ENCODE results near the gene MMP15.
"Not testable (repeated sequence)": the region's sequence is repeated elsewhere in the genome, so short reads cannot be mapped to it uniquely, and the experiment has no call there.

MMP15 gene

DNA sequence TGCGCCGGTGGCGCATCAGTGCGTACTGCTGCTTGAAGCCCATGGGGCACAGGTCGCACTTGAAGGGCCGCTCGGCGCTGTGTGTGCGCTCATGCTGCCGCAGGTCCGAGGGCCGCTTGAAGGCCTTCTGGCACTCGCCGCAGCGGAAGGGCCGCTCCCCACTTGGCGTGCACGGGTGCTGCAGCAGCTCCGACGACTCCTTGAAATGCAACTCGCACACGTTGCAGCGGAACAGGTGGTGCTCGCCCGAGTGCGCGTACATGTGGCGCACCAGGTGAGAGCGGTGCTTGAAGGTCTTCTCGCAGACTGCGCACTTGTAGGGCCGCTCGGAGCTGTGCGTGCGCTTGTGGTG, 28.4 kb upstream of the MMP15 start:
- DNase-seq: no peak

GRCh38 chr16:57997528-57998265, 27.9 kb upstream of the MMP15 start:
- no peak for DNase-seq

DNA sequence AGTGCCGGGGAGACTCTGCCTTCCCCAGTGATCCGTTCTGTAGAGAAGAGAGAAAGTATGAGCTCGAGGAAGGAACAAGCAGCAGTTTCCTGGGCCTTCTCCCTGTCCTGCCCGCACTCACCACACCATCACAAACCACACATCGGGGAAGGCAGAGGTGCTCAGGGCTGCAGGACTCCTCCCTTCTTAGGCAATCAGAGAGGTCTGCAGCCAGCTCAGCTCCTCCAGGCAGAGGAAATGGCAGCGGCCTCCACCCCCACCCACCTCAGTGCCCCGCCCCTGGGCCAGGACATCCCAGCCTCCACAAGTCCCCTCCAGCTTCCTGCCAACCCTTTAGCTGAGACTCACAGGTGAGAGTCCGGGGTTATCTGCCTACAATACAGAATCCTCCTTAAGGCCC, 27.1 kb upstream of the MMP15 start:
- DNase-seq: peak; percentile 47

DNA sequence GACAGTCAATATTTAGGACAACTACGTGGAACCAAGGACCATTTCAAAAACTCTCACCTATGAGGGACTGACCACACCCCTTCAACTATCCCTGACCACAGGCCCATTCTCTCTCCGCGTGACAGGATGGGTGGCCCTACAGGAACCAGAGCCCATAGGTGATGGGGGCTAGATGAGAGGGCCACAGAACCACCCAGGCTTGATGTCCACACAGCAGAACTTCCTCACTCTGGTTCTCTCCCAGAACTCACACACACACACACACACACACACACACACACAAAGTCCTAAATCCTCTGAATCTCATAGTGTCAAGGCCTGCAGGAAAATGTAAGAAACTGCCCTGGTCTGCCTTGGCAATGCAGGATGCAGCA, 26.6 kb upstream of the MMP15 start:
- DNase-seq: no peak

GRCh38 chr16:57999366-57999970, 26.1 kb upstream of the MMP15 start:
- peak; percentile 46 for DNase-seq

GRCh38 chr16:57999971-58000705, 25.4 kb upstream of the MMP15 start, which contains the start of gene ZNF319:
Gene ZNF319, minus strand, starts transcription at chr16:58000672. Its CDS starts 2,407 bp downstream, at chr16:57998265.
- DNase-seq: peak; percentile 64

- DNase-seq: peak; percentile 95
These were observed 24.6 kb upstream of the MMP15 start, which contains the start of gene USB1 for GRCh38 chr16:58000706-58001676. Gene USB1, plus strand, starts transcription at chr16:58001407. Its CDS starts 77 bp downstream, at chr16:58001484.

GRCh38 chr16:58001781-58002415, 23.7 kb upstream of the MMP15 start:
- DNase-seq: no peak

- no peak for DNase-seq
These were observed 23.1 kb upstream of the MMP15 start for GRCh38 chr16:58002416-58002800.

DNA sequence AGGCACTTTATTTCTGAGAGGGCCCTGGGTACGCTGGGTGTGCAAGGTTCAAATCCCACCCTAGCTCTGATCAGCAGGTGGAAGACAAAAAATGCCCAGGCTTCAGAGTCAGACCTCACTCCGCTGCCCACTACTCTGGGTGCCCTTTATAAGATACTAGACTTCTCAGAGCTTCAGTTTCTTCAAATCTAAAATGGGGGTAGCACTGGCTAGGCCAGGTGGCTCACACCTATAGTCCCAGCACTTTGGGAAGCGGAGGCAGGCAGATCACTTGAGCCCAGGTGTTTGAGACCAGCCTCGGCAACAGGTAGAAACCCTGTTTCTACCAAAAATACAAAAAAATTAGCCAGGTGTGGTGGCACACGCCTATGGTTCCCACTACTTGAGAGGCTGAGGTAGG, 22.6 kb upstream of the MMP15 start:
- DNase-seq: no peak

DNA sequence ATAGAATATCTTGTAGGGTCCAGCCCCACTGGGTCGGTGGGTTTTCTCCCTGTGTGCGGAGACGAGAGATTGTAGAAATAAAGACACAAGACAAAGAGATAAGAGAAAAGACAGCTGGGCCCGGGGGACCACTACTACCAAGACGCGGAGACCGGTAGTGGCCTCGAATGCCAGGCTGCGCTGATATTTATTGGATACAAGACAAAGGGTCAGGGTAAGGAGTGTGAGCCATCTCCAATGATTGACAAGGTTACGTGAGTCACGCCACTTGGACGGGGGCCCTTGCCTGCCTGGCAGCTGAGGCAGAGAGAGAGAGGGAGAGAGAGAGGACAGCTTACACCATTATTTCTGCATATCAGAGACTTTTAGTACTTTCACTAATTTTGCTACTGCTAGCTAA, 20.8 kb upstream of the MMP15 start:
- DNase-seq: not testable (repeated sequence)

DNA sequence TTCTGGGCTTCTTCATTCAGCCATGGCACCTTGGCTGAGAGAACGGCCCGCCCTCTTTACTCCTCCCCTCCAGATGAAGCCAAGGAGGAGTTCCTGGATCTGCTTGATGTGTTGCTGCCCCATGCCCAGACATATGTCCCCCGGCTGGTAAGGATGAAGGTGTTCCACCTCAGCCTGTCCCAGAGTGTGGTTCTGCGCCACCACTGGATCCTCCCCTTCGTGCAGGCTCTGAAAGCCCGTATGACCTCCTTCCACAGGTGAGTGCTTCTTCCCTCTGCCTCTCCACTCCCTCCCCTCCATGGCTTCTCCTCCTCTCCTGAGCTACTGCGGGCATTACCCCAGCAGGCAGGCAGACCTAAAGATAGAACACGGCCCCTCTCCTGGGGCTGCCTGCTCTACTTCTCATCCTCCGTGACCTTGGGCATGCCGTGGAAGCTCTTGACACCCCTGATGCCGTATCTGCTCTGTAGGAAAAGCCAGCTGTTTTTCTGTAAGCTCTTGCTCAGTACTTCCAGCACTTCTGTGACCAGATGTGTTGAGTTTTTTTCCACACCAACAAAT, 15.6 kb upstream of the MMP15 start:
- DNase-seq: no peak

DNA sequence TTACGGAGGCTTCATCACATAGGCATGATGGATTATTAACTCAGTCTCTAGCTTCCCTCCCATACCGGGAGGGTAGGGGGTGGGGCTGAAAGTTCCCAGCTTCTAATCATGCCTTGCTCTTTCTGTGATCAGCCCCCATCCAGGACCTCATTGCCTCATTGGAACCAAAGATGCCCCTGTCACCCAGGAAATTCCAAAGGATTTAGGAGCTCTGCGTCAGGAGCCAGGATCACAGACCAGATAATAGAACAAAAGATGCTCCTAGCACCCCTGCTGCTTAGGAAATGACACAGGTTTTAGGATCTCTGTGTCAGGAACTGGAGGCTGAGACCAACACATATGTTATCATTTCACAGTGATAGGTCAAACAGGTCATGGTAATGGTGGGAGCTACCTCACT, 14.7 kb upstream of the MMP15 start:
- no peak for DNase-seq

GRCh38 chr16:58011652-58012051, 13.9 kb upstream of the MMP15 start:
- DNase-seq: no peak

DNA sequence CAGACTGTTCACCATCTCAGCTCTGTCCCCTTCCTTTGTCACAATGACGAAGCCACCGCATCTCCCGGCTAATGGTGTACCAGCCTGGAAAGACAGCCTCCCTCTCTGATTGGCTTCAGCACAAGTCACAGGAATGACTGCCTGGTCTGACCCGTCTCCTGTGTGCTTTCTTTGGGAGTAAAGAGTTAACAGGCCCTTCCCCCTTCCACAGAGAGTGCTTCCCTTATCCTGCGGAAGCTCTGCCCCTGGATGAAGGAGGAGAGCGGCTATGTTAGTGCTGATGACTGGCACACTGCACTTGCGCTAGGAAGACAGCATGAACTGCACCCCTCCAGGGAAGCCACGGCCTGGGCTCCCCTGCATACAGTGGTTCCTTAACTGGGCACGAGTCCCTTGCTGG, 13.1 kb upstream of the MMP15 start:
- DNase-seq: no peak

DNA sequence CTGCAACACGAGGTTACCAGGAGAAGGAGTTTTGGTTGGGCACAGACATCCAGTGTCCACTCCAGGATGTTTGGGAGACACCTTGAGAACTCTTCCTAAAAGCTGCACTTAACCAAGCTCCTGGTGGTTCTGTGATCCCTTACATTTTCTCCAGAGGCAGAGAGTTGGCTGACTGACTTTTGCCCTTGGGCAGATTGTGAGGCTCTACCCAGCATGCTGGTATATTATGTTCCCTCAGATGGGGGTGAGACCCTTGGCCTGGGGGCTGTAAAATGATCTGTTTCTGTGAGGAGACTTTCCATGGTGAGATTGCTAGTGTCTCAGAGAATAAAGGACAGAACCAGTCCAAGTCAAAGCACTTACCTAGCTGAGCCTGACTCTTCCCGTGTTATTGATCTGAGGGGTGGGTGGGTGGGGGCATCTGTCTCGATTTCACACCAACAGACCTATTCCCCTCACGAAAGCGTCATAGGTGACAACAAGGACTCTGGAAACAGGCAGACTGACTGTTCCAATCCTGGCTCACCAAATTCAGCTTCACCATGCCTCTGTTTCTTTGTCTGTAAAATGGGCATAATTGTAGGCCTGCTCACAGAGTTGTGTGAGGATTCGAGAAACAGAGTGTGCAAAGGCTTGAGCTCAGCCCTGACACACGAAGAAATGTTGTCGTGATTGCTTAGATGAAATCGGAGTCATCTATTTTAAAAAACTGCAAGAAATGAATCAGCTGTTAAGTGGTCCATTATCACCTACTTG, 12.2 kb upstream of the MMP15 start:
- no peak for DNase-seq

DNA sequence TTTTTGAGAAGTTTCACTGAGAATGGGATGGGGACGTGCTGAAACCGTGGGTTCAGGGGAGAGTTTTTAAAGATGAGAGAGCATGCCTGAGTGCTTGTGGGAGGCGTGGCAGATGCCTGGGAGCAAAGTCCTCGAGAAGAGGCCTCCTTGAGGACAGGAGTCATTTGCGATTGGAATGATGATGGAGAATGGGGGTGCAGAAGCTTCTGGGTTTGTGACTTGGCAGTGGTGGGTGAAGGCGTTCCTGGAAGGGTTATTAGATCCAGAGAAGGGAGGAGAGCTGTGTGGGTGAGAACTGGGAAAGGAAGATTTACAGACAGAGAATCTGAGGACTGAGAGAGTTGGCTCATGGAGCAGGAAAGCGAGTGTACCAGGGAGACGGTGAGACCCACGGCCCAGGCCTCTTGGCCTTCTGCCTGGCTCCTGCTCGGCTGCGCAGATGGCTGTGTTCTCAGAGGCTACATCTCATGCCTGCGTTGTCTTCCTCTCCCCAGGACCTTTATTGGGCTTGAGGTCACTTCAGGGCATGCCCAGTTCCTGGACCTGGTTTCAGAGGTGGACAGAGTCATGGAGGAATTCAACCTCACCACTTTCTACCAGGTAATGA, 8.6 kb upstream of the MMP15 start:
- no peak for DNase-seq

GRCh38 chr16:58018803-58019202, 6.8 kb upstream of the MMP15 start:
- peak; percentile 40 for DNase-seq

- no peak for DNase-seq
These were observed 5.6 kb upstream of the MMP15 start for GRCh38 chr16:58019866-58020538.
